ENCODE results near the gene ACOX3.
"Not testable (repeated sequence)": the region's sequence is repeated elsewhere in the genome, so short reads cannot be mapped to it uniquely, and the experiment has no call there.

GRCh38 chr4:8386131-8386530 is 54.4 kb downstream of the ACOX3 start:
- TF ChIP-seq EZH2 (IDR thresholded peaks at IDR 0.05; ENCODE audit: low read length, unreplicated experiment); CTCF (conservative IDR thresholded peaks at IDR 0.05; ENCODE audit: low read depth, low read length): not testable (repeated sequence)
